HCEC 1CT (cell line): Measurements from ENCODE around the gene SPOCD1.

Experiments used
- DNase-seq: peaks from one replicate; pipeline ENCODE4 v3.0.0-alpha.2; 2017

Gene SPOCD1

DNA sequence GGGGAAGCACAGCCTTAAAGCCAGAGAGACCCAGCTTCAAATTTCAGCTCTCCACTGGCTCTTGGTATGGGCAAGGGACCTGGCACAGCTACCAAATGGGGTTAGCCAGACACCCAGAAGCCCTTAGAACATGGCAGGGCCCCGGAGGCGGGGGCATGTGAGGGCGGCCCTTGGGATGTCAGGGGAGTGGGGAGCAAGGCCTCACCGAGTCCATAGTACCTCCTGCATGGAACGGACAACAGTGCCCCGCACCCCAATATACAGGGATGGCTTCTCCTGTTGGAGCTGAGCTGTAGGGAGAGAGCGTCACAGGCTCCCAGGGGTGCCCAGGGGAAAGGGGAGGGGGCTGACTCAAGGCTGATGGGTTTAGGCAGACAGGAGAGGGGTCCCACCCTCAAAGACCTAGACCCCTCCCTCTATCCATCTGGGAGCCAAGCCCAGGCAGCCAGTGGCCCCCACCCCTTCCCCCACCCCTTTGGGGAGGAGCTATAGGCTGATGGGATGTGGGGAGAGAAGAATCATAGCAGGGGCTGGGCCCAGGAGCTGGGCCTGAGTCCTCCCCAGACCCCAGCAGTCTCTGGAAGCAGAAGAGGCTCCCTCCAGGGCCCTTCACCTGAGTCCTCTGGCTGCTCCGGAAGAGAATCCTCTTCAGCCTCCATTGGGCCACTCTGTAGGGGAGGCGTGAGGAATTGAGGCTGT, 16.5 kb downstream of the SPOCD1 start:
- DNase-seq: no peak

DNA sequence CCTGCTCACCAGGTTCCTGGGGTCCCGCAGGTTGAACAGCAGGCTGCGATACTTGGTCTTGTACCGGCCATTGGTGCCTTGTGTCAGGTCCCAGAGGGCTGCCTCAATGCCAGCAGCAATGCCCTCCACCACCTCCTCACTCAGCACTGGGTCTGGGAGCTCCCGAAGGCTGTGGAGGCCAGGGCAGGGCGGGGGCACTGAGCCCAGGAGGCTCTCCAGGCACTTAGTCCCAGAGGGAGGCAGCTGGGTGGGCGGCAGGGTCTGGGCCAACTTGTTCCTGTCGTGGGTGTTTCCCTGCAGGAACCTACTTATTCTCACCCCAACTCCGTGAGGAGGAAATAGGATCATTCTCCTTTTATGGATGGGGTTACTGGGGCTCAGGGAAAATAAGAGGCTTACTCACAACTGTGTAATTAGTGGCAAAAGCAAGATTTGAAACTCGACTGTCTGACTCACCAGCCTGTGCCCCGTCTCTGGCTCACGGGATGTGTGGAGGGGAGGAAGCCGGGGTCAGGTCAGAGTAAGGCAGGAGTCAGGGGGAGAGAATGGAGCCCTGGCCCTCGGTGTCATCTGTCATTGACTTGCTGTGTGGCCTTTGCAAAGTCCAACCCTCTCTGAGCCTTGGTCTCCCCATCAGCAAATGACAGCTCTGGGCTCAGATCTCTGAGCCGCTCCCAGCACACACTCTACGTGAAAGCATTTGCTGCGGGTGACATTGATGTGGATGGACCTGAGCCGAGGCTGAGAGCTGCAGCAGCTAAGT, 17.2 kb downstream of the SPOCD1 start:
- DNase-seq: peak; percentile 97

DNA sequence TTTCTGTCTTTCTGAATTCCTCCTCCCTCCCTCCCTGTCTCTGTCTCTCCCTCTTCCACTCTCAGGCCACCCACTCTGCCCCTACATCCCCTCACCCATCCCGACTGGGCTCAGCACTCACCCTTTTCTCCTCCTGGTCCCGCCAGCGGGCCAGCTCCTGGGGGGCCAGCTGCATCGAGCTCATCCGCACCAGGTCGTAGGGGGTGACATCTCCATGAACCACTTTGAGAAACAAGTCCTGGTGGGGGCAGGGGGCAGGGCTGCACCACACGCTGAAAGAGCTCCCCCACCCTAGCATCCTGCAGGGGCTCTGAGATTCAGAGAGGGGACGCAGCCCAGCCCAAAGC, 17.8 kb downstream of the SPOCD1 start:
- peak; percentile 12 for DNase-seq

DNA sequence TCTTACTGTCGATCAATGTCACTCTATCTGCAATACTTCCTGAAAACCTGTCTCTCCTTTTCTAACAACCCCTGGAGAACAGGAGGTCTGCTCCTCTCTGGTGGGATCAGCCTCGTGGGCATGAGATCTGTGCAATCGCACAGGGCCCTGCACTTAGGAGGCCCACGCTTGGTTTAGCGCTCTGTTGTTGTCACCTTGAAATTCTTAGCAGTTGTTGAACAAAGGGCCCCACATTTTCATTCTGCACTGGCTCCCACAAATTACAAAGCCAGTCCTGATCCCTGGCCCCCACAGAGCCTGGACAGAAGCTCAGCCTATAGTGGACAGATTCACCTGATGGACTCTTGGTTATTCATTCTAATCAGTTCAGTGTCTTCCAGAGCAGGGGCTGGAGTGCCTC, 18.6 kb downstream of the SPOCD1 start:
- no peak for DNase-seq

DNA sequence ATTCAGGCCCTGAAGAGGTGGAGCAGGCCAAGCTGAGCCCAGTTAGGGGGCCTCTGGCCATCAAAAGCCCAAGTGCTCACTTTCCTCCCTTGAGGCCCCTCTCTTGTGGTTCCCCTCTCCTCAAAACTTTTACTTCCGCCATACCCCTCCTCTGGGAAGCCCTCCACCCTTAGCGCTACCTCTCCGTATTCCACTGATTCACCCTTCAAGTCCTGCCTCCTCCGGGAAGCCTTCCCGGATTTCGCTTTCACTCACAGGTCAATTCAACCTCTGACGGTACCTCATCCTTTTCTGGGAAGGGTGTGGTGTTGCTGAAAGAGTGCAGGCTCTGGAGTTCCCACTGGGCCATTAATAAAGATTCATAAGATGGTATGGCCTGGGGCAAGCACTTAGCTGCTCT, 19.1 kb downstream of the SPOCD1 start:
- no peak for DNase-seq

DNA sequence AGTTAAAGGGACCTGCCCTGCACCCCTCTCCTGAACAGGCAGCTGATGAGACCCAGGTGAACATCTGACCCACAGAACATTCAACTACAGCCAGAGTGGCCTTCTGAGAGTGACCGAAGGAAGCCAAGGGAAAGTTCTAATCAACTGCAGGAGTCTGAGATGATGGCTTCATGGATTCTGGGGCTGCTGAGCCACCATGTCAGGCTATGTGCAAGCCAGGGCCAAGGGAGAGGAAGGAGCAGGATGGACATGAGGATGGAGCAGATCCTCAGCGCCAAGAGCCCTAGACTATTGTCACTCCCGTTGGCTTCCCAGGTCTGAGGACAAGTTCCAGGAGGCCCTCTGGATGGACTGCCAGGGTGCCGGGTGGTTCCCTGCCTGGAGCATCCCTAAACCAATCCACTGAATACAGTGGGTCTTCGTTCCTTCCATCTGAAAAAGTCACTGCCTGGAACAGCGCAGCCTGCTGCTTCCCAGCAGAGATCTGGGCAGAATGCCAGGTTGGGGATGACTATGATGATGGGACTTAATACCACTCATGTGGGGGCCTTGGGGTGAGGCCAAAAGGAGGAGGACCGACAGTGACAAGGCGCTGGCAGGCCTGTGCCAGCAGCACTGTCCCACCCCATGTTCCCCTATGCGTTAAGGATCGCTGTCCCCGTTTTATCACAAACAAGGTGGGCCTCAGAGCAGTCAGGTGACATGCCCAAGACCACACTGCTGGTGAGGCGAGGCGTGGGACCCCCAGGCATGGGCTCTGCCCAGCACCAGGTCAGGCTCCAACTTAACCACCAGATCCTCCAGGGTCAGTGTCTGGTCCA, 19.8 kb downstream of the SPOCD1 start:
- peak; percentile 32 for DNase-seq

DNA sequence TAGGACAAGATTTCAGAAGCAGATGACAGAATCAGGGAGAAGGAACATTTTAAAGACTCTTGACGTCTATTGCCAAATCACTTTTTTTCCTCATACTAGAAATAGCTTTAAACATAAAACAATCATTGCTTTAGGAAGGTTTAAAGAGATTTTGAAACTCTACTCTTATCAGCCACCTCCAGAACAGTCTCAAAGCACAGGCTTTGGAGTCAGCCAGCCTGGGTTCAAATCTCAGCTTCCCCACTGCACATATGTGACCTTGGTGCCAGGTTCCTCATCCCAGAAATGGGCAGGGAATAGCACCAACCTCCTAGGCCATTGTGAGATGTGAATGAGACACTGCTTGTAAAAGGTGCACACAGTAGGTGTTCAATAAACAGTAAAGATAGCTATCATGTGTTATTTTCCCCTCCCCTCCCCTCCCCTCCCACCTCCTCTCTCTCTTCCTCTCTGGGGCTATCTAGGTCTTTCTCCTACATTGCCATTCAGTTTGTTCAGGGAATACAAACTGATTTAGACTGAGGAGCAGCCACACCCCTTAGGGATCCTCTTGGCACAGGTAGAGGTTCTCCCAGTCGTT, 20.6 kb downstream of the SPOCD1 start:
- DNase-seq: no peak

DNA sequence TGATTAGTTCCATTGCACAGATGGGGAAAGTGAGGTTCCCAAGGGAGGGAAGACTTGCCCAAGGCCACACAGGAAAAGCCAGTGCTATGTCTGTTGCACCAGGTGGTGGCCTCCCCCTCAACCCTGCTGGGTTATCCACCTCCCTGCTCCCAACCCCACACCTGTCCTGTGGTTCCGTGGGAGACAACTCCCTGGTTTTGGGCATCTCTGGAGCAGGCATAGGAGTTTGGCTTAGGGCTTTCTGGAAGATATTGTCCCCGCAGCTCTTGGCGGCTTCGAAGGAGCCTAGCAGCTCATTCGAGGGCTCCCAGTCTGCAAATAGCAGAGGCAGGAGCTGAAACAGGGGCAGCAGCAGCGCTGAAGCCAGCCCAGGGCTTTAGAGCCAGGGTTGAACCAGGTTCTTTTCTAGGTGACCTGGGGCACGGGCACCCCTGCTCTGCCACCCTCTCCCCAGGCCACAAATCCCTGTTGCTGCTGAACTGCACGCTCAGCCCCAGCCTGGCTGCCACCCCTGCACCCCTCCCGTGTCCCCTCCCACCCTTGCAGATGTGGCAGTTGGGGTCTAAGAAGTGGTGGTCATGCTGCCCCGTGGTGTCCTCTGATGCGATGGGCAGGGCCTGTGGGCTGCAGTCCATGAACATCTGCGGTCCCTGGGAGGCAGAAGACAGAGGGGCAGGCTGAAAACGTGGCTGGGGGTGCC, 22.1 kb downstream of the SPOCD1 start:
- DNase-seq: no peak

DNA sequence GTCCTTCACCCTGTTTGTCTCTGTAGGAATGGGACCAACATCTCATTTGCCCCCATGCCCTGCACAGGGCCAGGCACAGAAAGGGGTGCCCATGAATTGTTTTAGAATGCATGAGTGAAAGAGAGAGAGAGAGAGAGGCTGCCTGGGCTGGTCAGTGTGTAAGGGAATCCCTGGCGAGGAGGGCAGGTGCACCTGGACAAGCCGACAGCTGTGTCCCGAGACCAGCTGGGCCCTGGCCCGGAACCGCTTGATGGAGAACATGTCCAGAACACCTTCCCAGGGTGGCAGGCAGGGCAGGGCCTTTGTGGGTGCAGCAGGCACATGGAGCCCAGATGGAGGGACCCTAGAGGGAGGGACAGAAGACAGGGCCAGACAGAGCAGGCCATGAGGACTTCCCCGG, 22.7 kb downstream of the SPOCD1 start:
- DNase-seq: no peak

DNA sequence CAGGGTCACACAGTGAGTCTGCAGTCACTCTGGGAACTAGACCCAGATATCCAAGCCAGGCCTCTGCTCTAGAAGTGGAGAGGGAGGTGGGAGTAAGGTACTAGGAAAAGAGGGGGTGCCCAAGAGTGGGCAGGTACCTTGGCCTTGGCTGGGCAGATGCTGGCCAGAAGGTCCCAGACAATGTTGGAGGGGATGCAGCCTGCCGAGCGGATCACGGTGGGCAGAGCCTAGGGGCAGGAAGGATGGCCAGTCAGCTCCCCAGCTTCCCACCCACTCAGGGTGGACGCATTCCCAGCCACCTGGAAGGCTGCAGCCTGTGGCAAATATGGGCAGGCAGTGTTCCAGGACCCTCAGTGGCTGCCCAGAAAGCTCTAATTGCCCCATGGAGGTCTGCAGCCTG, 23.3 kb downstream of the SPOCD1 start:
- no peak for DNase-seq

DNA sequence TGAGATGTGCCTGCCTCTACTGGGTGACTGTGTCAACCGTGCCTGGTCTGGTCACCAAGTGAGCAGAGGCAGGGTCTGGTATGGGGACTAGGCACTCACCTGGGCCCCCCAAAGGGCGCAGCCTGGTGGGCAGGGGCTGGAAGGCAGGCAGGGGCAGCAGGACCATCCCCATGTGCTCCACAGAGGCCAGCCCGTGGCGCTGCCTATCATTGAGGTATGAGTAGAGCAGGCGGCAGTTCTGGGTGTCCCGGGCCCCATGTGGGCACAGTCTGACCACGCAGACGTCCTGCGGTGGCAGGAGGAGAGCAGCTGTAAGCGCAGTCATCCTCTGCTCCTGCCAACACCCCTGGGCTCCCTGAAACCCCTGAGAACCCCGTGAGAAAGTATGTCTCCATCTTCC, 23.7 kb downstream of the SPOCD1 start:
- DNase-seq: no peak

DNA sequence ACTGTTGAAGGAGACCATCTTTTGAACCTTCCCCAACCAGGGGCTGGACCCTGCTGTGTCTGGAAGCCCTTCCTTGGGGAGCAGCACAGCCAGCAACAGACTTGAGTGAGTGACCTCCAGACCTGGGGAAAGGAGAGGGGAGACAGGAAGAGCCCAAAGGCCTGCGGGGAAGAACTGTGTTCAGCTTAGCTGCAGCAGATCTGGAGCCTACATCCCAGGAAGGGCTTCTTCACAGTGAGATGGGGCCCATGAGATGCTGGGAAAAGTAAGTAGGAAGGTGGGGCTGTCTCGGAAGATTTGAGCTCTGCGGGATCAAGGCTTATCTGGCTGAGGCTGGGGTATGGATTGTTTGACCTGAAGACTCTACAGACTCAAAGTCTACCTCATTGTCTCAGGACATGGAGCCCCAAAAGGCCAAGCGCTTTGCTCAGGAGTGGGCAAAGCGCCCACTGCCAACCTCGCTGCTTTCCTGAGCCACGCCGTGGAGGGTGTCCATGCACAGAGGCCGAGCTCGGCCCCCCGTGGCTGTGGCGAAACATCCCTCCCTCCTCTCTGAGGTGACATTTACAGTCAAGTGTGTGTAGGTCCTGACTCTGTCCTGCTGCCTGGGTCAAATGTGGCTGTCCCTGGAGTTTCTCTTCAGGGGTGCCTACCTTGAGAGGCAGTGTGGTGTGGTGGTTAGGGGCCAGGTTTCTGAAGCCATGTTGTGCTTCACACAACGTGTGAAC, 24.5 kb downstream of the SPOCD1 start:
- DNase-seq: no peak

DNA sequence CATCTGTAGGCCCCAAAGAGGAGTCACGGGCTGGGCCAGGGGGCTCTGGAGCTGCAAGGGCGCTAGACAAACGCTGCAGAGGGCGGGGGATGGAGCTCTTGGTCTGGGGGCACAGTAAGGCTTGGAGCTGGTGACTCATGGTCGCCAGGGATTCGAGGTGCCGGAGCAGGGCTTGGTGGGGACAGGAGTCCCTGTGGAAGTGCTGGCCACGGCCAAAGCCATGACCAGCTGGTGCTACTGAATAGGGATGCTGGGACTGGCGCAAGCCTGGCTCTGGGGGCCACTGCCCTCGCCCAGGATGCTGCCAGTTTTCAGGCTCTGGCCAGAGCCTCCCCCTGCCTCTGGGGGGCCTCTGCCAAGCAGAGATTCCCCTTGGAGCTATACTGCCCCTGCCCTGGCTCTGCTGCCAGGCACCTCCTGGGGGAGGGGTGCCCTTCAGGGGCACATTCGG, 25.2 kb downstream of the SPOCD1 start:
- DNase-seq: no peak

DNA sequence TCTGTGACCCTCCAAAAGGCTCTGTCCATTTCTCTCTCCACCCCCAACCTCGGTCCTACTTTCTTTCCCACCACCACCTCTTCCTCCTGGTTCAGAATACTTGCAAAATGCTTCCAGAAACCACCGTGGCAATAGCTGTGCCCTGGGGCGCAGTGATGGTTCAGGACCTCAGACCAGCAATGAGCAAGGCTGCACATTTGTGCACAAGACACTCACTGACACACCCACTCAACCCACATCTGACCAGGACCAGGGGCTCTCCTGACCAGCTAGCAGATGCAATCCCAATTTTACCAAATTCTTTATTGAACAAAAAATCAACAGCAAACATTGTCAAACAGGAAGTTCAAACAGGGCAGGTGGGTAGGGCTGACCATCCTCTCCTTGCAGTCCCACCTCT, 25.7 kb downstream of the SPOCD1 start:
- DNase-seq: no peak

DNA sequence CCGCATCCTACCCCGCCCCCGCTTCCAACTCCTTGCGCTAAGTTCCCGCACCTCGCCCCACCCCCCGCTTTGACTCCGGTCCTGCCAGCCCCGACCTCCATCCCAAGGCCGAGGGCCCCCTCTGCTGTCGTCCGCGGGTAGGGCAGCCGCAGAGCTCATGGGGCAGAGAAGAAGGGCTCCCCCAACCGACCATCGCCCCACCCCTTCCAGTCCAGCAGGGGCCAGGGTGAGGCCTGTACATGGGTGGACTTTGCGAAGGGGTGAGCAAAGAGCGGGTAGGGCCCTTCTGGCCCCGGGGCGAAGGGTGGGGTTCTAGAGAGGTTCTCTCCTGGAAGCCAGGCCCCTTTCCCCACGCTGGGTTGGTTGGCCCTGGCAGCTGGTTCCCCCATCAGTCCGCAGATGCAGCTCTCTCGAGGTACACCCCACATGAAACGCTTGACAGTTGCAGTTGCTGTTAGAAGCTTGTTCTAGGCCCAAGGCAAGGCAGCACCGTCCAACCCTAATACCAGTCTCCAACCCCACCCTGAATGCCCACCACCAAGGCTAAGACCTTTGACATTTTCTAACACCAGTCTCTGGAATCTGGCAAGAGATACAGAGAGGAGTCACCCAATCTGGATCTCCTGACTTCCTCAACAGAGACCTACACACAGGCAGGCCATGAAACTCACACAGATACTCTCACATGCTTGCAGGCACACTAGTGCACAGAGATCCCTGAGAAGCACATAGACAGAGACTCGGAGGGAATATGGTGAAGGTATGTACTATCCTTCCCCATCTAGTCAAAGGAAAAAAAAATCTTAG, 26.4 kb downstream of the SPOCD1 start:
- peak; percentile 79 for DNase-seq

DNA sequence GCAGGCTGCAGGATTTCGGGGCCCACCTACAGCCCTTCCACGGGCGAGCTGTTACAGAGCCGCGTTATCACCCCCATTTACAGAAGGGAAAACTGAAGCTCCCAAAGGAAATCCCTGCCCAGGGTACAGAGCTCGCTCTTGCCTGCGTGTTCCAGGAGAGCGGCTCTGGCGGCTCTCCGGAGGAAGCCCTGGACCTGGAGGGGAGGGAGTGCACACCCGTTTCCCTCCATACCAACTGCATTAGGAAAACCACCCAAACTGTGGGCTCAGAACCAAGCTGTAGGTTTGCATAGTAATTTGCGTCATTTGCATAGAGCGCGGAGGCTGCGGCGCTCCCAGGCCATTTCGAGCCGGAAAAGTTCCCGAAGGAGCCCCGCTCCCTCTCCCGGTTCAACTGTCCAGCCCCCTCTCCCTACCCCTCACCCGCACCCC, 27.0 kb downstream of the SPOCD1 start:
- DNase-seq: peak; percentile 58

DNA sequence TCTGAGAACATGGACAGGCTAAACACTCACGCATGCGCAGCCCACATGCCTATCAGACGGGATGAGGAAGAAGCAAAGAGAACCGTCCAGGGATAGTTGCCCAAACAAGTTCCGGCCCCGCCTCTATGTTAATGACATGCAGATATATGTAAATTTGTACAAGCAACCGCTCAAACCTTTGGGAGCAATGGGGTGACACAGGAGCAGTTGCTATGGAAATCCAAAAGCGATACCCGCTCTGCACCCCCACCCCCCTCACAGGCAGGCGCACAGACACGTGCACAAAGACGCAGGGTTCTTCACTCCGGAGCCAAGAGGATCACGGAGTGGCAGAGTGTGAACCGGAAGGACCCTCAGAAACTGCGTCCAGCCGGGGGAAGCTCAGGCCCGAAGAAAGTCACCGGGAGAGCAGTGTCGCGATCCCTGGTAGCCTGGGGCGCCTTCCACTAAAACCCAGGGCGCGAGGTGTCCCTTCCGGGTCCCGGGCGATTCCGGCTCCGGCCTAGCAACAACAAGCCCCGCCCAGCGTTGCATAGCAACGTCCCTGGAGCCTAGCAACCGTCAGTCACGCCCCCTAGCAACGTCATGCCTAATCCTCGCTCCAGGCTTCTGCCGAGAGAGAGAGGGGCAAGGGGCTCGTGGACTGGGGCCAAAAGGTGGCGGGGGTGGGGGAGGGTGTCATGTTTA, 27.5 kb downstream of the SPOCD1 start:
- peak; percentile 89 for DNase-seq

DNA sequence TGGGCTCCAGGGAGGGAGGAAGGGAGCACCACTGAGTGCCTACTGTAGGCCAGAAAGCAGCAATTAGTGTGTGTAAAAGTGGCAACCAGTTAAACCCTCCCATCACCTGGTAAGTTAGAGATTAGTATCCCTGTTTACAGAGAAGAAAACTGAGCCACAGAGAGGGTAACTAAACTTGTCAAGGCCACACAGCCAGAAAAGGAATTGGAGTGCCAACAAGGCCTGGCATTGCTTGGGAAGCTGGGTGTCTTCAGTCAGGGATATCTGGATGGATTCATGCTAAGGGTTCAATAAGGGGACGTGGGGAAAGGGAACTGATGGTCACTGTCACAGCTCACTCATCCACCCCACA, 28.1 kb downstream of the SPOCD1 start:
- DNase-seq: no peak

DNA sequence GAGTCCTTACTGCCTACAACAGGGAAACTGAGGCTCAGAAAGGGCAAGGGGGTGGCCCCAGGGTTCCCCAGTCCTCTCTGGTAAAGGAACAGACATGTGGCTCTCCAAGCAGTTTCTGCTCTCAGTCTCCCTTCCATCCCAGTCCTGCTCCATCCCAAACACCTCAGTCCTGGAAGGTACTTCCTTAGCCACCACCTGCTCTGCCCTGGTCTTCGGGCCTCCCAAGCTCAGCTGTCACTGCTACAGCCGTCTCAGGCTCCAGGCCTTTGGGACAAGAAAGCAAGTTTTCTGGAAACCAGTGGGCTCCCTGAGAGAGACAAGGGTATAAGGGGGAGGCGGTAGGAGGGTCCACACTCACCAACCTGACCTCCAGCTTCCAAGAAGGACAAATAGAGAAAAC, 28.6 kb downstream of the SPOCD1 start:
- no peak for DNase-seq

DNA sequence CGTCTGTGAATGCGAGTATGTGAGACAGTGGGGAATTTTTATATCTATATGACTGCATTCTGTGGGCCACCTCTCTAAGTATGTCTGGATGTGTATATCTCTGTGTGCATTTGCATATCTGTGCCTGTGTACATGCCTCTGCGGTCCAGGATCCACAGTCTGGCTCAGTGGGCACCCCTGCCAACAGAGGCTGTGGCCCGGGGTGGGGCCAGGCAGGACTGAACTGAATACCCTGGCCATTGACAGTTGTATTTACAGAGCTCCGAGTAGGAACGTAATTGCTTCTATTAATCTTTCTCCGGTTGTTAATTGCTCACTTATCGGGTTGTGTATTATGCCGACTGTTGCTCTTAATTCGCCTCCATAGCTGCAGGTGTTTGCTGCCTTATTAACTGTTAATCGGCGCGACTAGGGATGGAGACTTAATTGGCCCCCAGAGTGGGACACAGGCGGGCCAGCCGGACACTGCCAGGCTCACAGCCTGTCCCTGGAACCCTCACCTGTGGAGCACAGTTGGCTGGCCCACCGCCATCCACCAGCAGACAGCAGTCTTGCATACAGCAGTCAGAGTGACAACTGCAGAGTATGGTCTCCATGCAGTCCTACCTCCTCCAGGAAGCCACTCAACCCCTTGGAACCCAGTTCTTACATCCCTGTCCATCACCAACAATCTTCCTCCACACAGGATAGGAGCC, 29.3 kb downstream of the SPOCD1 start:
- DNase-seq: no peak
